Neural progenitor cell (in vitro differentiated cells): ENCODE measurements around the gene APLF.

Source experiments
- EZH2 ChIP-seq: fragments of 200-600 bp; sonication (generic); IDR thresholded peaks from 2 replicates; pipeline ENCODE4 v1.6.1; 2017; ENCODE audit warnings: antibody characterized with exemption, mild to moderate bottlenecking, moderate library complexity
- TF ChIP-seq, protein P1 (sequence below): fragments of 200-600 bp; sonication (generic); IDR thresholded peaks from 2 replicates; pipeline ENCODE4 v1.5.1; 2017; ENCODE audit warnings: antibody characterized with exemption, mild to moderate bottlenecking

DNA sequence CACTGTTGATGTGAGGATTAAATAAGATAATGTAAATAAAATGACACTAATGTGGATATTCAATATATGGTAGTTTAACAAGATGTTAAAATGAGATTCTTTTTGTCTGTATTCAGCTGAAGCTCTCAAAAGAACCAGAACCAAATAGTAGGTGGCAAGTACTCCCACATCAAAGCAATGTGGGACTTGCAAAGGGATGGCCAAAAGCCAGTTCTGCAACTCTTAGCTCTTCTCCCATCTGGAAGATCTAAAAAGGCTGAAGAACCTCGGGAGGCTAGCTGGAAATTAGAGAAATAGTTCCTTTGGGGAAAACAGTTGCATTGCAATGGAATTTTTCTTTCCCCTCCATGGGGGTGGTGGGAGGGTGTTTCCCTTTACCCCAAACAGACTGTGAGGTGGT, 49.0 kb upstream of the APLF start:
- TF ChIP-seq, protein P1, sequence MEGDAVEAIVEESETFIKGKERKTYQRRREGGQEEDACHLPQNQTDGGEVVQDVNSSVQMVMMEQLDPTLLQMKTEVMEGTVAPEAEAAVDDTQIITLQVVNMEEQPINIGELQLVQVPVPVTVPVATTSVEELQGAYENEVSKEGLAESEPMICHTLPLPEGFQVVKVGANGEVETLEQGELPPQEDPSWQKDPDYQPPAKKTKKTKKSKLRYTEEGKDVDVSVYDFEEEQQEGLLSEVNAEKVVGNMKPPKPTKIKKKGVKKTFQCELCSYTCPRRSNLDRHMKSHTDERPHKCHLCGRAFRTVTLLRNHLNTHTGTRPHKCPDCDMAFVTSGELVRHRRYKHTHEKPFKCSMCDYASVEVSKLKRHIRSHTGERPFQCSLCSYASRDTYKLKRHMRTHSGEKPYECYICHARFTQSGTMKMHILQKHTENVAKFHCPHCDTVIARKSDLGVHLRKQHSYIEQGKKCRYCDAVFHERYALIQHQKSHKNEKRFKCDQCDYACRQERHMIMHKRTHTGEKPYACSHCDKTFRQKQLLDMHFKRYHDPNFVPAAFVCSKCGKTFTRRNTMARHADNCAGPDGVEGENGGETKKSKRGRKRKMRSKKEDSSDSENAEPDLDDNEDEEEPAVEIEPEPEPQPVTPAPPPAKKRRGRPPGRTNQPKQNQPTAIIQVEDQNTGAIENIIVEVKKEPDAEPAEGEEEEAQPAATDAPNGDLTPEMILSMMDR = no peak
- no peak for TF ChIP-seq EZH2
